MCF 10A (cell line): Measurements from ENCODE around the gene SBK2. TPM values are rescaled to one million over a fixed set of nuclear protein-coding genes. Genes with fewer than 3 reads are reported as not detected.
"Not testable (repeated sequence)": the region's sequence is repeated elsewhere in the genome, so short reads cannot be mapped to it uniquely, and the experiment has no call there.

Experiments
- BruUV-seq: library from RNA; stranded (reverse); fragments of 400-500 nt; replicated peaks from 2 replicates; lab custom pipeline; 2021; lab: Mats Ljungman, UMichigan
- CTCF ChIA-PET: fragments of 300-600 bp; sonication (Branson Sonifier 250); formaldehyde crosslinking; extraction: SDS; loops from one replicate; lab custom pipeline; 2021; ENCODE audit warnings: antibody characterized with exemption, inconsistent platforms; lab: Yijun Ruan, JAX
- POLR2A ChIA-PET: fragments of 300-600, 350-650 bp; sonication (Branson Sonifier 250); formaldehyde crosslinking; extraction: SDS; loops from one replicate; lab custom pipeline; 2020; ENCODE audit warnings: antibody characterized with exemption, inconsistent platforms; lab: Yijun Ruan, JAX
- DNase-seq: peaks from one replicate; pipeline ENCODE4 v3.0.0-alpha.2; 2018; ENCODE audit not compliant: unreplicated experiment
- H3K27ac Mint-ChIP-seq: one replicate; pipeline ENCODE4 v1.8.0; 2022; ENCODE audit warnings: mild to moderate bottlenecking, low read depth, mixed read lengths; ENCODE audit not compliant: unreplicated experiment
- H3K27me3 Mint-ChIP-seq: one replicate; pipeline ENCODE4 v1.8.0; 2022; ENCODE audit warnings: mixed read lengths; ENCODE audit not compliant: insufficient read depth, unreplicated experiment
- H3K36me3 Mint-ChIP-seq: one replicate; pipeline ENCODE4 v1.8.0; 2022; ENCODE audit warnings: mild to moderate bottlenecking, moderate library complexity, mixed read lengths; ENCODE audit not compliant: insufficient read depth, unreplicated experiment
- H3K4me1 Mint-ChIP-seq: one replicate; pipeline ENCODE4 v1.8.0; 2022; ENCODE audit warnings: mixed read lengths; ENCODE audit not compliant: insufficient read depth, unreplicated experiment
- H3K4me3 Mint-ChIP-seq: one replicate; pipeline ENCODE4 v1.8.0; 2022; ENCODE audit warnings: mild to moderate bottlenecking, moderate library complexity, mixed read lengths; ENCODE audit not compliant: unreplicated experiment
- H3K9me3 Mint-ChIP-seq: one replicate; pipeline ENCODE4 v1.8.0; 2022; ENCODE audit warnings: mixed read lengths; ENCODE audit not compliant: unreplicated experiment
- intact Hi-C: fragments of 100-400 bp; cut with micrococcal nuclease; formaldehyde crosslinking; loops from 2 replicates; pipeline ENCODE4 v1.14.1; 2022
- total RNA-seq: library from RNA; stranded (reverse); gene quantifications from 2 replicates; pipeline ENCODE4 v1.2.3, GENCODE V29; 2022
- TF ChIP-seq, protein P1 (sequence below): fragments of 200-600 bp; IDR thresholded peaks from one replicate; pipeline ENCODE4 v1.8.0; 2022; ENCODE audit warnings: antibody characterized with exemption, mild to moderate bottlenecking; ENCODE audit not compliant: unreplicated experiment

Gene SBK2
- total RNA-seq, 1 experiment from 2014 or later: not detected

DNA sequence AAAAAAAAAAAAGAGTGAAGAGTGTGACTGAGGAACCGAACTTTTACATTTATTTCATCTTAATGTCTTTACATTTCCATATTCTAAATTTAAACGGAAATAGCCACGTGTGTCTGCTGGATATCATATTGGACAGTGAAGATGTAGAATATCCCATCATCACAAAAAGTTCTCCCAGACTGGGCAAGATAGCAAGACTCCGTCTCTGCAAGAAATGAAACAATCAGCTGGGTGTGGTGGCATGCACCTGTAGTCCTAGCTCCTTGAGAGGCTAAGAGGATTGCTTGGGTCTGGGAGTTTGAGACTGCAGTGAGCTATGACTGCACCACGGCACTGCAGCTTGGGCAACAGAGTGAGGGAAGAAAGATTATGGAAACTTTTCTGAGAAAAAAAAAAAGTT lies 39.8 kb upstream of the SBK2 start:
- Mint-ChIP-seq H3K9me3 (no peaks in the 10 kb centered on the region), H3K4me3 (no peak overlapping the region), H3K27ac (no peak overlapping the region), H3K27me3 (no peaks in the 10 kb centered on the region), H3K36me3 (peaks cover 8% of the 10 kb centered on the region), H3K4me1 (peaks cover 19% of the 10 kb centered on the region)
- intact Hi-C loops: no loop called here
- TF ChIP-seq, protein P1, sequence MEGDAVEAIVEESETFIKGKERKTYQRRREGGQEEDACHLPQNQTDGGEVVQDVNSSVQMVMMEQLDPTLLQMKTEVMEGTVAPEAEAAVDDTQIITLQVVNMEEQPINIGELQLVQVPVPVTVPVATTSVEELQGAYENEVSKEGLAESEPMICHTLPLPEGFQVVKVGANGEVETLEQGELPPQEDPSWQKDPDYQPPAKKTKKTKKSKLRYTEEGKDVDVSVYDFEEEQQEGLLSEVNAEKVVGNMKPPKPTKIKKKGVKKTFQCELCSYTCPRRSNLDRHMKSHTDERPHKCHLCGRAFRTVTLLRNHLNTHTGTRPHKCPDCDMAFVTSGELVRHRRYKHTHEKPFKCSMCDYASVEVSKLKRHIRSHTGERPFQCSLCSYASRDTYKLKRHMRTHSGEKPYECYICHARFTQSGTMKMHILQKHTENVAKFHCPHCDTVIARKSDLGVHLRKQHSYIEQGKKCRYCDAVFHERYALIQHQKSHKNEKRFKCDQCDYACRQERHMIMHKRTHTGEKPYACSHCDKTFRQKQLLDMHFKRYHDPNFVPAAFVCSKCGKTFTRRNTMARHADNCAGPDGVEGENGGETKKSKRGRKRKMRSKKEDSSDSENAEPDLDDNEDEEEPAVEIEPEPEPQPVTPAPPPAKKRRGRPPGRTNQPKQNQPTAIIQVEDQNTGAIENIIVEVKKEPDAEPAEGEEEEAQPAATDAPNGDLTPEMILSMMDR: no peak
- ChIA-PET CTCF (interaction anchor here (0.5 kb wide), 1 partner anchor 78 kb away, joined by 3 read pairs; no protein-coding TSS in a partner anchor), POLR2A (no interaction called here)
- no peak for DNase-seq
- no TSS peak for BruUV-seq

DNA sequence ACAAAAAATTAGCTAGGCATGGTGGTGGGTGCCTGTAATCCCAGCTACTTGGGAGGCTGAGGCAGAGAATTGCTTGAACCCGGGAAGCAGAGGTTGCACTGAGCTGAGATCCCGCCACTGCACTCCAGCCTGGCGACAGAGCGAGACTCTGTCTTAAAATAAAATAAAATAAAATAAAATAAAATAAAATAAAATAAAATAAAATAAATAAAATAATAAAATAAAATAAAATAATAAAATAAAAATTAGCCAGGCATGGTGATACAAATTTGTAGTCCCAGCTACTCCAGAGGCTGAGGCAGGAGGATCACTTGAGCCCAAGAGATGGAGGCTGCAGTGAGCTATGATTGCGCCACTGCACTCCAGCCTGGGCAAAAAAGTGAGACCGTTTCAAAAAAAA lies 37.0 kb upstream of the SBK2 start:
- POLR2A ChIA-PET: not testable (repeated sequence)
- CTCF ChIA-PET: interaction anchor here (1.0 to 1.2 kb wide), 2 partner anchors 32 to 70 kb away, joined by 3 read pairs; no protein-coding TSS in a partner anchor

DNA sequence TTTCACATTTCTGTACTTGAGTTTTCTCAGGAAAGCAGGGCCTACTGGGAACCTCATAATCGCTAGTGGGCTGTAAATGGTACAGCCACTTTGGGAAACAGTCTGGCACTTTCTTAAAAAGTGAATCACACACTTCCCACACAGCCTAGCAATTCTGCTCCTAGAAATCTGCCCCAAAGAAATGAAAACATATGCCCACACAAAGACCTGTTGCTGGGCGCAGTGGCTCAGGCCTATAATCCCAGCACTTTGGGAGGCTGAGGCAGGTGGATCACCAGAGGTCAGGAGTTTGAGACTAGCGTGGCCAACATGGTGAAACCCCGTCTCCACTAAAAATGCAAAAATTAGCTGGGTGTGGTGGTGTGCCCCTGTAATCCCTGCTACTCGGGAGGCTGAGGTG lies 32.5 kb upstream of the SBK2 start:
- H3K4me3 Mint-ChIP-seq, BruUV-seq, H3K27ac Mint-ChIP-seq, intact Hi-C loops, POLR2A ChIA-PET, H3K36me3 Mint-ChIP-seq, DNase-seq, H3K9me3 Mint-ChIP-seq, H3K4me1 Mint-ChIP-seq, H3K27me3 Mint-ChIP-seq: not testable (repeated sequence)
- CTCF ChIA-PET: interaction anchor here (1.0 kb wide), 1 partner anchor 57 kb away, joined by 4 read pairs; no protein-coding TSS in a partner anchor

More for the DNA sequence above, 37.0 kb upstream of the SBK2 start:
- H3K4me1 Mint-ChIP-seq, DNase-seq, intact Hi-C loops, BruUV-seq, H3K36me3 Mint-ChIP-seq, H3K27ac Mint-ChIP-seq, H3K27me3 Mint-ChIP-seq, H3K9me3 Mint-ChIP-seq, H3K4me3 Mint-ChIP-seq: not testable (repeated sequence)

DNA sequence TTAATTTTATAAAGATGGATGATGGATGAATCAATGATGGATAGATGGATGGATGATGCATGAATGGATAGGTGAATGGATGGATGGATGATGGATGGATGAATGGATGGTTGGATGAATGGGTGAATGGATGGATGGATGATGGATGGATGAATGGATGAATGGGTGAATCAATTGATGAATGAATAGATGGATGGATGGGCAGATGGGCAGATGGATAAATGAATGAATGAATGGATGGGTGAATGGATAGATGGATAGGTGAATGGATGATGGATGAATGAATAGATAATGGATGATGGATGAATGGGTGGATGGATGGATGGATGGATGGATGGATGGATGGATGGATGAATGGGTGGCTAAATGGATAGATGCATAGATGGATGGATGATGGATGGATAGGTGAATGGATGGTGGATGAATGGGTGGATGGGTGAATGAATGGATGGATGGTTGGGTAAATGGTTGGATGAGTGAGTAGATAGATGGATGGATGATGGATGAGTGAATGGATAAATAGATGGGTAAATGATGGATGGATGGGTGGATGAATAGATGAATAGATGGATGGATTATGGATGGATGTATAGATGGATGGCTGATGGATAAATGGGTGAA lies 30.9 kb upstream of the SBK2 start:
- ChIA-PET CTCF (no interaction called here), POLR2A (no interaction called here)
- intact Hi-C loops: no loop called here

DNA sequence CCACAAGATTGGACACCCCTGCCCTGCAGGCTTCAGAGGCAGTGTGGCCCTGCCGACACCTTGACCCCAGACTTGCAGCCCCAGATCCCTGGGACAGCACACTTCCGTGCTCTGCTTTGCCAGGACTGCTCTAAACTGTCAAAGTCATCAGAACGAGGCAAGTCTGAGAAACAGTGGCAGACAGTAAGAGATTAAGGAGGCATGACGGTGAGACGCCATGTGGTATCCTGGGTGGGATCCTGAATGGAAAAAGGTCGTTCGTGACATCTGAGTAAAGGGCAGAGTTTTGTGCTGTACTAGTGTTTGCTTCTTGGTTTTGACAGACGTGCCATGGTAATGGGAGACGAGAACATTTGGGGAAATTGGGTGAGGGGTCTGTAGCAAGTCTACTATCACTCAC lies 29.9 kb upstream of the SBK2 start:
- no peak overlapping the region for H3K4me3 Mint-ChIP-seq
- BruUV-seq: no TSS peak
- H3K27ac Mint-ChIP-seq: no peak overlapping the region
- H3K27me3 Mint-ChIP-seq: peaks cover 12% of the 10 kb centered on the region
- TF ChIP-seq, protein P1: no peak
- intact Hi-C loops: no loop called here
- ChIA-PET POLR2A (interaction anchor here (0.6 to 1.3 kb wide), 2 partner anchors 50 to 1382 kb away, joined by 3 to 4 read pairs; no protein-coding TSS in a partner anchor), CTCF (no interaction called here)
- H3K36me3 Mint-ChIP-seq: no peaks in the 10 kb centered on the region
- H3K4me1 Mint-ChIP-seq: no peaks in the 10 kb centered on the region
- H3K9me3 Mint-ChIP-seq: no peaks in the 10 kb centered on the region
- DNase-seq: no peak

More for the DNA sequence above, 30.9 kb upstream of the SBK2 start:
- BruUV-seq: no TSS peak
- Mint-ChIP-seq H3K36me3 (no peaks in the 10 kb centered on the region), H3K4me3 (no peak overlapping the region), H3K4me1 (no peaks in the 10 kb centered on the region), H3K27me3 (peaks cover 12% of the 10 kb centered on the region), H3K27ac (no peak overlapping the region), H3K9me3 (no peaks in the 10 kb centered on the region)
- DNase-seq: no peak
- TF ChIP-seq, protein P1: no peak
